Smooth muscle cell of the pulmonary artery (primary cell): ENCODE data around the gene OR5D13. TPM values are rescaled to one million over a fixed set of nuclear protein-coding genes. Genes with fewer than 3 reads are reported as not detected.

Experiments used
- total RNA-seq: library from RNA; depleted of rRNA; stranded (reverse); fragments of >200 nt; gene quantifications from 2 replicates; pipeline ENCODE4 v1.2.3, GENCODE V29; 2014

The OR5D13 gene
- total RNA-seq = not detected in 2 replicates

DNA sequence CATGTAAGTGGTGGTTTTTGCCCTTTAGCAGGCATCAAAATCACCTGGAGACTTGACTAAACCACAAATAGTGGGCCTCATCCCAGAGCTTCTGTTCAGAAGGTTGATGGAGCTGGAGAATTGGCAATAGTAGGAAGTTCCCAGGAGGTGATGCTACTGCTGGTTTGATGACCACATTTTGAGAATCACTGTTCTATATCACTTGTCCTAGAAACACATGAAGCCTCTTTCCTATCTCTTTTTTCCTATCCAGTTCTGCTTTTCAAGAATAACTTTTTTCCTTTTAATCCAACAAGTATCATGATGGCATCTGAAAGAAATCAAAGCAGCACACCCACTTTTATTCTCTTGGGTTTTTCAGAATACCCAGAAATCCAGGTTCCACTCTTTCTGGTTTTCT, at the start of gene OR5D13:
Gene OR5D13, plus strand, starts transcription at position 301 of the 400 bp plus-strand sequence. Its CDS starts 0 bp downstream, at position 301.

GRCh38 chr11:55795256-55795655, 22.0 kb downstream of the OR5D13 start, which contains the start of gene OR5D14:
Gene OR5D14 (plus strand): TSS chr11:55795556. CDS start chr11:55795556, 0 bp downstream.

DNA sequence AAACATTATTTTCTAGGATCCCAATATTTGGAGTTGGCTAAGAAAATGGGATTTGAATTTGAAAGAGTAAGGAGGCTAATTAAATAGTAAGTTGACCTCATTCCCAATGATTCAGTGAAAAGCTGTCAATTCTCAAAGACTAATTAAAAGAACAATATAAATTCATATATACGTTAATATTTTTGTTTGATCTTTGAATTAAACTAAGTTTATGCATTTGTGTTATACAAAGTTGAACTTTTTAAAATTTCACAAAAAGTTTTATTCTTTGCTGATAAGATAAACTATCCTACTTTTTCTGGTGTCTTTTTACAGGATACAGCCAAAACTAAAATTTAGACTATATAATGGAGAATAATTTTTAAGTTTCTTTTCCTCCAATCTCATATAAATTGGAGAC, 37.8 kb downstream of the OR5D13 start, which contains the start of gene OR5L1:
Gene OR5L1, plus strand, starts transcription at position 301 of the 400 bp plus-strand sequence. CDS start 100 bp downstream, outside the sequence.

DNA sequence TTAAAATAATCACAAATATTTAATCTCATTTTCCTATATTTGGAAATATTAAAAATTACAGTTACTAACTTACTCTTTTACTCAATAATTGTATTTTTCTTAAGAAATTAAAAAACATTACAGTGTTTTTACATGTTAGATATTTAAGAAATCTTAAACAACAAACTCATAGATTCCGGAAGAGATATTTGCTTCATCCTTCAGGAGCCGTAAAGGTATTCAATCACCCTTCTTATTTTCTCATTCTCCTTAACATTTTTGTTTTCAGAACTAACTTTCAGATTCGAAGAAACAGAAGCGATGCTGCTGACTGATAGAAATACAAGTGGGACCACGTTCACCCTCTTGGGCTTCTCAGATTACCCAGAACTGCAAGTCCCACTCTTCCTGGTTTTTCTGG, 46.1 kb downstream of the OR5D13 start, which contains the start of gene OR5D18:
Gene OR5D18, plus strand, starts transcription at position 301 of the 400 bp plus-strand sequence. Its CDS starts 0 bp downstream, at position 301.

Other genes starting within 250 kb of the OR5D13 start
- gene OR4C15, start 219.0 kb upstream of the OR5D13 start, total RNA-seq = not detected in 2 replicates
- gene OR4C16, start 201.3 kb upstream of the OR5D13 start, total RNA-seq = not detected in 2 replicates
- not detected in 2 replicates for gene OR4C11, start 165.8 kb upstream of the OR5D13 start, total RNA-seq
- not detected in 2 replicates for gene OR4P4, start 138.3 kb upstream of the OR5D13 start, total RNA-seq
- gene OR4S2, start 125.1 kb upstream of the OR5D13 start, total RNA-seq = not detected in 2 replicates
- not detected in 2 replicates for gene OR4C6, start 111.2 kb upstream of the OR5D13 start, total RNA-seq
- gene OR5D14, start 22.1 kb downstream of the OR5D13 start, total RNA-seq = not detected in 2 replicates
- gene OR5L1, start 37.9 kb downstream of the OR5D13 start, total RNA-seq = not detected in 2 replicates
- not detected in 2 replicates for gene OR5D18, start 46.2 kb downstream of the OR5D13 start, total RNA-seq
- gene OR5L2, start 53.8 kb downstream of the OR5D13 start, total RNA-seq = not detected in 2 replicates
- not detected in 2 replicates for gene OR5D16, start 65.3 kb downstream of the OR5D13 start, total RNA-seq
- gene TRIM51, start 109.9 kb downstream of the OR5D13 start, total RNA-seq = not detected in 2 replicates
- gene OR5W2, start 141.1 kb downstream of the OR5D13 start, total RNA-seq = not detected in 2 replicates
- not detected in 2 replicates for gene OR5I1, start 163.0 kb downstream of the OR5D13 start, total RNA-seq
- gene OR10AG1, start 196.5 kb downstream of the OR5D13 start, total RNA-seq = not detected in 2 replicates
- gene OR5F1, start 221.2 kb downstream of the OR5D13 start, total RNA-seq = not detected in 2 replicates